ENCODE data around the gene KRT80.

DNA sequence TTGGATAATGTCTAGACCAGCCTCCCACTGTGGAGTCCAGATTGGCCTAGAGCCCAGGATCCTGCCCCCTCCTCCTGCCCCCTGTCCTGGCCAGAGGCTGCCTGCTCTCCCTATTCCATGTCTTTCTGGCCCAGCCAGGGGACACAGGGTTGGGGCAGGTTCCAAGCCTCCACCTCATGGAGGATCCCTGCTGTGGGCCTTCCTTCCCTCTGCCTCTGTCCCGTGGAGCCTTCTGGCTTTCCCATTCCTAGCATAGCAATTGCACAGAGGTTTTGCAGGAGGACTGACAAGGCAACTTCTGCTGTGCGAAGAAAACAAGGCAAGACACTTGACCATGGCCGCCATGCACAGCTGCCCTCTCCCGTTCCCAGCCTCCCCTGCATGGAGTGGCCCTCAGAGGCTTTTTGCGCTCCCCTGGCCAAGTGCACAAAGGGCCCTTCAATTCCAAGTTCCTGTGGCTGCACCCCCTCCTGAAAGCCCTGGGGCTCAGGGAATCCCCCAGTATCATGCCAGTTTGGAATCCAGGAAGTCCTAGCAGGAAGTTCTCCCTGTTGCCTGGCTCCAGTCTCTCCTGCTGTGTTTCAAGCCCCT lies 42.1 kb downstream of the KRT80 start:
- TF ChIP-seq, protein P1, sequence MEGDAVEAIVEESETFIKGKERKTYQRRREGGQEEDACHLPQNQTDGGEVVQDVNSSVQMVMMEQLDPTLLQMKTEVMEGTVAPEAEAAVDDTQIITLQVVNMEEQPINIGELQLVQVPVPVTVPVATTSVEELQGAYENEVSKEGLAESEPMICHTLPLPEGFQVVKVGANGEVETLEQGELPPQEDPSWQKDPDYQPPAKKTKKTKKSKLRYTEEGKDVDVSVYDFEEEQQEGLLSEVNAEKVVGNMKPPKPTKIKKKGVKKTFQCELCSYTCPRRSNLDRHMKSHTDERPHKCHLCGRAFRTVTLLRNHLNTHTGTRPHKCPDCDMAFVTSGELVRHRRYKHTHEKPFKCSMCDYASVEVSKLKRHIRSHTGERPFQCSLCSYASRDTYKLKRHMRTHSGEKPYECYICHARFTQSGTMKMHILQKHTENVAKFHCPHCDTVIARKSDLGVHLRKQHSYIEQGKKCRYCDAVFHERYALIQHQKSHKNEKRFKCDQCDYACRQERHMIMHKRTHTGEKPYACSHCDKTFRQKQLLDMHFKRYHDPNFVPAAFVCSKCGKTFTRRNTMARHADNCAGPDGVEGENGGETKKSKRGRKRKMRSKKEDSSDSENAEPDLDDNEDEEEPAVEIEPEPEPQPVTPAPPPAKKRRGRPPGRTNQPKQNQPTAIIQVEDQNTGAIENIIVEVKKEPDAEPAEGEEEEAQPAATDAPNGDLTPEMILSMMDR (IDR thresholded peaks at IDR 0.05), result no peak
- no peak for TF ChIP-seq POLR2AphosphoS5 (IDR thresholded peaks at IDR 0.05; ENCODE audit: low read depth, low read length)
- TF ChIP-seq, protein P2, sequence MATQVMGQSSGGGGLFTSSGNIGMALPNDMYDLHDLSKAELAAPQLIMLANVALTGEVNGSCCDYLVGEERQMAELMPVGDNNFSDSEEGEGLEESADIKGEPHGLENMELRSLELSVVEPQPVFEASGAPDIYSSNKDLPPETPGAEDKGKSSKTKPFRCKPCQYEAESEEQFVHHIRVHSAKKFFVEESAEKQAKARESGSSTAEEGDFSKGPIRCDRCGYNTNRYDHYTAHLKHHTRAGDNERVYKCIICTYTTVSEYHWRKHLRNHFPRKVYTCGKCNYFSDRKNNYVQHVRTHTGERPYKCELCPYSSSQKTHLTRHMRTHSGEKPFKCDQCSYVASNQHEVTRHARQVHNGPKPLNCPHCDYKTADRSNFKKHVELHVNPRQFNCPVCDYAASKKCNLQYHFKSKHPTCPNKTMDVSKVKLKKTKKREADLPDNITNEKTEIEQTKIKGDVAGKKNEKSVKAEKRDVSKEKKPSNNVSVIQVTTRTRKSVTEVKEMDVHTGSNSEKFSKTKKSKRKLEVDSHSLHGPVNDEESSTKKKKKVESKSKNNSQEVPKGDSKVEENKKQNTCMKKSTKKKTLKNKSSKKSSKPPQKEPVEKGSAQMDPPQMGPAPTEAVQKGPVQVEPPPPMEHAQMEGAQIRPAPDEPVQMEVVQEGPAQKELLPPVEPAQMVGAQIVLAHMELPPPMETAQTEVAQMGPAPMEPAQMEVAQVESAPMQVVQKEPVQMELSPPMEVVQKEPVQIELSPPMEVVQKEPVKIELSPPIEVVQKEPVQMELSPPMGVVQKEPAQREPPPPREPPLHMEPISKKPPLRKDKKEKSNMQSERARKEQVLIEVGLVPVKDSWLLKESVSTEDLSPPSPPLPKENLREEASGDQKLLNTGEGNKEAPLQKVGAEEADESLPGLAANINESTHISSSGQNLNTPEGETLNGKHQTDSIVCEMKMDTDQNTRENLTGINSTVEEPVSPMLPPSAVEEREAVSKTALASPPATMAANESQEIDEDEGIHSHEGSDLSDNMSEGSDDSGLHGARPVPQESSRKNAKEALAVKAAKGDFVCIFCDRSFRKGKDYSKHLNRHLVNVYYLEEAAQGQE (IDR thresholded peaks at IDR 0.05; ENCODE audit: insufficient read depth in 1 of 2, low read depth in 2 of 2, low read length in 1 of 2), result no peak

Measured in Panc1 (cell line).